Measurements from ENCODE around the gene FMO3.

Gene FMO3

DNA sequence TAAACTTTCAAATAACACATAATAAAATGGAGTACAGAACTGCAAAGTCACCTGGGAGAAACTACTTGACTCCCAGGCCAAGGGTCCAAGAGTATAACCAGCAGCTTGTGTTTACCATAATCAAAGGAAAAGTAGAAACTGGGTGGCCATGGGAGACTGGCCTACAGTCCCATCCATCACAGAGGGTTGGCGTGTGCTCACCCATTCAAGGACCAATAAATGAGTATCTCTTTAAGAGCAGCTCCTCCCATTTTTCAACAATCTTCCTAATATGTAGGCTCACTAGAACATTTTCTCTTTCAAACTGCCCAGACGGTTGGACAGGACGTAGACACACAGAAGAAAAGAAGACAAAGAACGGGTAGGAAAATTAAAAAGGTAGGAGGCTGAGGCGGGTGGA is at the start of gene FMO3:
Gene FMO3 (plus strand): TSS at position 302 of the 400 bp plus-strand sequence. CDS start 1,754 bp downstream, outside the sequence.
- no peak for ATAC-seq

DNA sequence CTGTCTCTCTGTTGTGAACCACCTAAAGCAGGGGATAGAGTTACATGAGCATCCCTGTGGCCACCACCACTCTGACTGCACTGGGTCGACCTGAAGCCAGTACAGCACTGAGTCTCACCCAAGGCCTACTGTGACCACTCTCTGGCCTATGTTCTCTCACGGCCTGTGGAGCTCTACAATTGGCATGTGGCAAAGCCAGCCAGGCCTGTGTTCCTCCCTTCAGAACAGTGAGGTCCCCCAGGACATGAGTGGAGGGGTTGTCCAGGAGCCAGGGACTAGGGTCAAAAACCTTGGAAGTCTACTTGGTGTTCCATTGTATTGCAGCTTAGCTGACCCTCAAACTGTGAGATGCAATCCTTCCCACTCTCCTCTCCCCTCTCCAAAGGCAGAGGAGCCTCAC is 42.7 kb upstream of the FMO3 start:
- no peak for ATAC-seq

DNA sequence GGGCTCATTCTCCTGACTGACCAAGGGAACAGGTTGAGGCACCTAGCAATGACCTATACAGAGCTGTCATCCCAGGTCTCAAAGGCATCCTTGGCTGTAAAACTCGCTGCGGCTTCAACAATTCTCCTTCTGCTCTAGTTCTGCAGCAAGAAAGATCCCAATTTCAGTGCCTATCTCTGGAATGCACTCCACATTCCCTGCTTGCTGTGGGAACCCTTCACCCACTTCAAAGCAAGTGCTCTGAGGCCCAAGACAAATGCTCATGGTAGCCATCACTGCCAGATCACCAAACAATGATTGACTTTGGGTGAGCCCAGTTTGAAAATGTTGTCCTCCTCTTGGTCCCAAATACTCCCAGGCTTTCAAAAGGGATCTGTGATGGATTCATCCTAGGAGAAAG is 37.7 kb upstream of the FMO3 start:
- ATAC-seq = no peak

DNA sequence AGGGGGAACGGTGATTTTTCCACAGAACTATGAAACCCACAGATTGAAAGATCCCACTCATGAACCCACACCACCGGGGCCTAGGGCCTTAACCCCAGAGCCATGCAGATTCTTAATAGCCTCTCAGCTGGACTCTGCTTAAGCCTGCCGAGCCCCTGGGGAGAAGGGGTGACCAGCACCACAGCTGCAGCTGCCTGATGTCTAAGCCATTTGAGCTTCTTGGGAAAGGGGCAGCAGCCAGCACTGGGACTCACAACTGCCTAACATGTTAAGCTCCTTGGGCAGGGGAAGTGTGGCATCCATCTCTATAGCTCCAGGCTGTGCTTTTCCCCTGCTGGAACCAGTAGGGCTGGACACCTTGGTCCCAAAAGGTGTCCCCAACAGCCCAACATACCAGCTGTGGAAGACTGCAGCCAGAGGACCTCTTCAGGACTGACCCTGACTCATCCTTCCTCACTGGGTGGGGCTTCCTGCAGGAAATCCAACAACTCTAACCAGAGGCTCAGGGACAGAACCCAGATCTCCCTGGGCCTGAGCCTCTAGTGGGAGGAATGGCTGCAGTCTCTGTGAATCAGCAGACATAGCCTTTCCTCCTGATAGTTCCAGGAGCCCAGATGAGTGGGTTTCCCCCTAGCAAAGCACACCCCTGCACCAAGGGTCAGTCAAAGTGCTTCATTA is 34.6 kb upstream of the FMO3 start:
- no peak for ATAC-seq

DNA sequence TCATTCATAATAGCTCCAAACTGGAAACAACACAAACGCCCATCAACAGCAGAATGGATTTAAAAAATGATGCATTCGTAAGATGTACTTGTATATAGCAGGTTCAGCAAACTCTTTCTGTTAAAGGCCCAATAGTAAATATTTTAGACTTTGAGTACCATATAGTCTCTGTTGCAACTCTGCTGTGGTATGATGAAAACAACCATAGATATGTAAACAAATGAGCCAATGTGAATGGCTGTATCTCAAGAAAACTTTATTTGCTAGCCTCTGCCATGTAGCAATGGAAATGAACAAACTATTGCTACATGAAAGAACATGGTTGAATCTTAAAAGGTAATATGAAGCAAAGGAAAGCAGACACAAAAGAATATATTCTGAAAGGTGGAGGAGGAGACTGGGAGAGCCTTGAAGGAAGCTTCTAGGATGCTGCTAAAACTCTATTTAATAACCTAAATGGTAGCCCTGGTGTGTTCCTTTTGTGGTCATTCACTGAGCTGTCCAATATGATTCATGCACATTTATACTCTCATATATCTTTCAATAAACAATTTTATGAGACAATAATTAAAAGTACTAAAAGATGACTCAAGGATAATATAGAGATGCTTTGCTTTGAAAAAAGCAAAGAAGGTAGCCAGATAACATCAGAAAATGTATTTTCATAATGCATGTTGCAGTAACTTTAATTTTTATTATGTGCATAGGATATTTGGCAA is 29.1 kb upstream of the FMO3 start:
- no peak for ATAC-seq

DNA sequence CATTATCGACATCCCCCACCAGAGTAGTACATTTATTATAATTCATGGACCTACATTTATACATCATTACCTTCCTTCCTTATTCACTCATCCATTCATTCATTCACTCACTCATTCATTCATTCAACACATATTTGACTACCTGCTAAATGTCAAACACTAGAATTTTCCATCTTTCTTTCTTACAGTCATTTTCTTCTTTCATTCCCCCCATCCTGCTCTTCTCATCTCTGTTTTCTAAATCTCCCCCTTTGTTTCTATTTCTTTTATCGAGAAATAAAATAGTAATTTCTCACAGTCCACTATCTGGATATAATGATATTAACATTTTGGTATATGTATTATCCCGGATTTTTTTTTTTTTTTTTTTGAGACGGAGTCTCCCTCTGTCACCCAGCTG is 27.8 kb upstream of the FMO3 start:
- no peak for ATAC-seq

DNA sequence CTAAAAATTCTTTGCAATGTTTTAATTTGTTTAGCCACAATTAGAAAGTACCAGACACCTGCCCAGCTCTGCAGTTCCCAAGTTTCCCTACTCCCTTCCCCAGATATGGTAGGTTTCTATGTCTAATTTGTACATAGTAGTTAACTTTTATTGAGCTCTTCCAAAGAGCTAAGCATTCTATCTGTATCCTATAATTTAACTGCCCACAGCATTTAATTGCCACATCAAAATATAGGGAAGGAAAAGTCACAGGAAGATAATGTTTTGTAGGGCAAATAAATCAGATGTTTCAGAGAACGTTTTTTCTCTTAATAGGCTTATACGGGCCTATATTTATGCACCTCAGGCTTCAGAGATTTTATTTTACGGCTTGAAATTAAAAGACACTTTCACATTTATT is 15.7 kb upstream of the FMO3 start:
- no peak for ATAC-seq

DNA sequence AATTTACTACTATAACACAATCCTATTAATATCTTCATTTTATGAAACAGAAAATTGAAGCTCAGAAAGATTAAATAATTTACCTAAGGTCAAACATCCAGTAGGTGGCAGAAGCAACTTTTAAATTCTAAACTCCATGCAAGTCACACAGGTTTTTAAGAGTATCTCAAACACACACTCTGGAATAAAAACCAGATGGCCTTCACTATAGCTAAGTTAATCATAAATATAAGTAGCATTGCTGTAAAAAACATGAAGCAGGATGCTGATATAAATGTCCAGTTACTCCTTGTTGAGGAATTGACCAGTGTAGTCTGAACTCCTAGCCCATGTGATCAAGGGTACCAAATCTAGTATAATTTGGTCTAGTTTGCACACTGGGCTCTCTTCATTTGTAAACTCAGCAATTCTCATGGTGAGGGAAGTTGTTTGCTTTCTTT is 9.4 kb upstream of the FMO3 start:
- no peak for ATAC-seq

DNA sequence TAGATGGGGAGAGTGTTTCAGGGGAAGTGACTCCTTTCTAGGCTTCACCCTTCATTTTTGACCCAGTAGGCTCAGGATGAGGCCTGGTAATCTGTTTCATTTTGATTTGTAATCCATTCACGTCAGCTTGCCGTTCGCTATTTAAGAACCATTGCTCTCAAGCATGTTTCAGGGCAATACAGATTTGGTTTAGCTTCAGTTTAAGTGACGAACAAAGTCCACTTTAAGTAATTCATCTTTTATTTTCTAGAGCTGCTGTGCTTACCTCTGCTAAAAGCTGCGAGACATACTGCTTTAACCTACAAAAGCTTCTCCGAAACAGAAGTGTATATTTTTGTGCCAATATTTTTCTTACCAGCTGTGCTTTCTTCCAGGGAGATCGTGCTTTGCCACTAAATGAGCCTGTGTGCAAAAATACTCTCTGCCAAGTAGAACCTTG is 8.9 kb upstream of the FMO3 start:
- no peak for ATAC-seq

DNA sequence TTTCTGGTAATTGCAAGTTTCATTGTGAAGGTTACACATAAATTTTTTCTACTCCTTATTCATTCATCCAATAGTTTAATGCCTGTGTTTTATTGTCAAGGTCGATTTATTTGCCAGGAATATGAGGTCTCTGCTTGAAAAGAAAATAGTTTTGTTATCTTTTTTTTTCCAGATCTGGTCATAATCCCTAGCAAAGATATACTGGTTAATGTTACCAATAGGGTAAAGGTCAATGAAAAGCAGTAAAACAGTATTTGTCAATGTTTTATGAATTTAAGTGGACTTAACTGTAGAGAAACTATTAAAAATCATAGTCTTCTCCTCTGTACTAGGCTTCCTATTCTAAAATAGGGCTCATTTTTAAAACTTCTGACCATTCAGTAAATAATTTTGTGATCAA is 8.1 kb upstream of the FMO3 start:
- ATAC-seq = no peak

DNA sequence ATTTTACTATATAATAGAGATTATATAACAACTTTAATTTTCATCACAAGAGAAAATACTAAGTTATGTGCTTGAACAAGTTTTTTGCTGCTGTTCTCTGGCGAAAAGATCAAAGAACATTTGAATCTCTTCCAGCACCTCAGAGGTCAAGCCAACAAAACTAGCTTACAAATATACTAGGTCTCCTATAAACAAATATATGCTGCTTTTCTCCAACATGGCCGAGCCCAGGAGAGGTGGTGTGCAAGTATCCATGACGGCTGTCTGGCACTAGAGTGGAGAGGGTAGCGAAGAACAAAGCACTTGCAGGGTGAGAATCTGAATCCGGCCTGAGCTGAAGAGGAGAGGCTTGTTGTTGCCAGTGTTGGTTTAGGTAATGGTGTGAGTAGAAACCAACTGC is 7.5 kb upstream of the FMO3 start:
- ATAC-seq = no peak

DNA sequence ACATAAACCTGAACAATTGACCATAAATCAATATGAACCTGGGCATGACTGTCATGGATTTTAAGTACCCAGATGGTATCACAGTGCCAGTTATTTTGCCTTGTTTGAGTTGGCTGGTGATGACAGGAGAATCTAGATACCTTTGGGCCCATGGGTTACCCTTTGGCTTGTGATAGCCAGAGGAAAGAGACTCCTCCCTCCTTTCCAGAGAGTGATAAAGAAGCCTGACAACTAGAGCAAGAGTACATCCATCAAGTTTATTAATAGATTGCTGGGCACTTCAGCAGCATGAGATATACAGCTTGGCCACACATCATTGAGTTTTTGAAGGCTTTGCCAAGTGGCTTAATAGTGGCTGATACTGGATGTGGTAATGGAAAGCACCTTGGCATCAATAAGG is 6.6 kb upstream of the FMO3 start:
- ATAC-seq = no peak

DNA sequence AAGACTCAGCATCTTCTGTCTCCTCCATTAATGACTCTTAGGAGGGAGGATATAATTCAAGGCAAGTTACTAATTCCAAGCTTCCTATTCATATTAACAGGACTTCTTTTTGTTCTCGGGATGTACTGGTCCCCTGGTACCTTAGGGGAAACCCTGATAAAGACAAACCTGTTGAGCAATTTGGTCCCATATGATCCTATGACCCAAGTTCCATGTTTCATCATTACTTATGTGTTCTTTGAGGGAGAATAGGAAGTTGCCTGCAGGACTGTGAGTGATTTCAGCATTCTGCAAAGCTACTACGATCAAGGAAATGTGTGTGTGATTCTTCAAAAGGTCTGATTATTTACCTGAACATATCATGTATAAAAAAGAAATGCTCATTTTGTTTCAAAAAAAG is 5.8 kb upstream of the FMO3 start:
- no peak for ATAC-seq

DNA sequence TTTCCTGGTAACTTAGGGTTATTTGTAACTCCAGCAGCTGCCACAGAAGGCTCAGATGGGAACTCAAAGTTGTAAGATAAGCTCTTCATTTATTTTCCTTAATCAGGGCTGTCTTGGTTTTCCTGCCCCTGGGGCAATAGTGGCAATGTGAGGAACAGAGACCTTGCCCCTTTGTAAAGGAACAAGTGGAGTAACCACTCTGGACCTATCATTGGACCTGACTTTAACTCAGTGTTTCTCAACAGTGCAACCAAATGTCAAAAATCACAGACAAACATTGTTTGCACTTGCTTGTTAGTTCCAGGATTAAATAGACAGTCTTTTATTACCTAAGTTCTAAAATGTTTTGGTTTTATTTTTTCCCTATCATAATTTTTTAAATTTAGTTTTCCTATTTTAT is 2.8 kb upstream of the FMO3 start:
- no peak for ATAC-seq

DNA sequence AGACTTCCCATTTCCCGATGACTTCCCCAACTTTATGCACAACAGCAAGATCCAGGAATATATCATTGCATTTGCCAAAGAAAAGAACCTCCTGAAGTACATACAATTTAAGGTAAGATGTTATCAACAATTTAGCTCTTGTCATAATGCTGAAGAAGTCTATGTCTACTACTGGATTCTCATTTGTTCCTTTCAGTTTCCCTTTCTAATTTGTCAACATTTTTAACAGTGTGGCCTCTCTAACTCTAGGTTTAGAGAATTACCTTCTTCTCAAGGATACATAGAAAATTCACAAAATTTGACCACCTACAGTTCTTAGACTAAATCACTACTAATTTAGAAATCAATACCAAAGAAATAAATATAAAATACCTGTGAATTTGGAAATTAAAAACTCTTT is 13.2 kb downstream of the FMO3 start:
- ATAC-seq = no peak

DNA sequence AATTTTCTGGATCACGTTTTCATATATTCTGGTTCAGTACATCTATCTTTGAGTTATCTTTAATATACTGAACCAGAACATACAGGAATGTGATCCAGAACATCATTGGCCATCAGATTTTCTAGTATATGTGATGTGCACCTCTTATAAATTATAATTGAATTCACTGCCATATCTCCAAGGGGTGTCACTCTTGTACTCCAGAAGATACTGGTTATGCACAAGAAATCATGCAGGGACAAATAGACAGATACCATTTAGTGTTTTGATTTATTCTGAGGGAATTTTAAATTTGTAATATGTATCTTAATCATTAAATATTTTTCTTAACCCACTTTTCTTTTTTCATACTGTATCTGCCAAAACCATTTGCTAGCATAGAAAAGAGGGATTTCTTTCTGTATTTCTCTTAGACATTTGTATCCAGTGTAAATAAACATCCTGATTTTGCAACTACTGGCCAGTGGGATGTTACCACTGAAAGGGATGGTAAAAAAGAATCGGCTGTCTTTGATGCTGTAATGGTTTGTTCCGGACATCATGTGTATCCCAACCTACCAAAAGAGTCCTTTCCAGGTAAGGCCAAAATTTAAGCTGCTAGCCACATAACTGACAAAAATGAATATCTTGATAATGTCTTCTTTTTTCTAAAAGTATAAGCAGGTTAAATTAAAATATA is 16.7 kb downstream of the FMO3 start:
- no peak for ATAC-seq

DNA sequence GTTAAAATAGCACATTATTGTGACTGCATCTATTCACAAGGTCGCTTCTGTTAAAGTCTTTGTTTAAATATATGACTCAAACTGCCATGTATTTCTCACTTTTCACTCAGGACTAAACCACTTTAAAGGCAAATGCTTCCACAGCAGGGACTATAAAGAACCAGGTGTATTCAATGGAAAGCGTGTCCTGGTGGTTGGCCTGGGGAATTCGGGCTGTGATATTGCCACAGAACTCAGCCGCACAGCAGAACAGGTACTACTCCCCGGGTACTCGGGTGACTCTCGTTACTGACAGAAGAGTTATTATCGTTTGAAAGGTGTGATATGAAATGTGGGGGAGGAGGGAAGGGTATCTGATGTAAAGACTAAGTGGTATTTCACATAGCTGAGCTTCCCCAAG is 17.3 kb downstream of the FMO3 start:
- no peak for ATAC-seq

DNA sequence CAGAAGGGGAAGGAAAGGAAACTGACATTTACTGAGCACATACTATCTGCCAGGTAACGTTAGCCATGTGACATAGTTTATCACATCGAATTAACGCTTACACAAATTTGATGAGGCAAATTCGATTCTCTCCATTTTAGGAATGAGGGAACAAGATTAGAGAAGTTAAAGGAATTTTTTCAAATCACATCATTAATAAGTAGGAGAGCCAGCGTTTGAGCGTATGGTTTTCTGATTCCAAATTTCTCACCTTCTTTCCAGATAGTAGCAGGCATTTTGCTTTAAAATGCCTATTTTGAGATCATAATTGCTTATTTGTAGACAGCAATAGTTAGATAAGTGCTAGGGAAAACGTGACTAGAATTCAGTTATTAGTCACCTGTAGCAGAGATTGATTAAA is 19.3 kb downstream of the FMO3 start:
- ATAC-seq = no peak

DNA sequence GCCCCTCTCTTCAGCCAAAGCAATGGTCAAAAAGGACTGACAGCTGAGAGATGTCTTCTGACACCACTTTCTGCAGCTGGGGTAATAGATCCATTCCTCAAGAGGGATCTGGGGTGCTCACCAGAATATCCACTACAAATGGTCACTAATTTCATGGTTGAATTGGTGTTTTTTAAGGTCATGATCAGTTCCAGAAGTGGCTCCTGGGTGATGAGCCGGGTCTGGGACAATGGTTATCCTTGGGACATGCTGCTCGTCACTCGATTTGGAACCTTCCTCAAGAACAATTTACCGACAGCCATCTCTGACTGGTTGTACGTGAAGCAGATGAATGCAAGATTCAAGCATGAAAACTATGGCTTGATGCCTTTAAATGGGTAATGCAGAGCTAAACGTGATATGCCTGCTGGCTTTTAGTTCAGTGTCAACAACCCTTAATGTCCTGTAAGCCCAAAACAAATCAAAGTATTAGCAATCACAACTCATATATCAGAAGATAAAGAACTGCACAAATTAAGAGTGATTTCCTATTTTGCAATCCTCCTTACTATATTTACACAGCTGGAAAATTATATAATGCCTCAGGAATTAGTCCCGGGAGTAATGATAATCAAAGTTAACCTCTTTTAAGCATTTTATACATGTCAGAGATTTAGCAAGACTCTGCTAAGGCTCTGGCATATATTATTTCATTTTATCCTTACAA is 20.1 kb downstream of the FMO3 start:
- no peak for ATAC-seq

DNA sequence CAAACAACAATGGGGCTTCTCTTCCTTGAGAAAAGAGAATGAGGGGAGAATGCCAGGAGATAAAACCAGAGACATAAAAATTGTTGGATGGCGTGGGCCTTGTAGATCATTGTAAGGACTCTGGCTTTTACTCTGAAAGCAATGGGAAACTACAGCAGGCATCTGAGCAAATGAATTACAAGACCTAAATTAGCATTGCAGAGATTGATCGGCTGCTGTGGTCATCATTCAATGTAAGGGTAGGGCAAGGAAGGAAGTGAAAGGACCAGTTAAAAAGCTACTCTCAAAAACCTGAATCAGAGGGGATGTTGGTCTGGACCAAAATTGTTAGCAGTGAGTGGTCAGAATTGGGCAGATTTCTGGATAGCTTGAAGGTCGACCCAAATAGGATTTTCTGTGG is 21.4 kb downstream of the FMO3 start:
- ATAC-seq = no peak

DNA sequence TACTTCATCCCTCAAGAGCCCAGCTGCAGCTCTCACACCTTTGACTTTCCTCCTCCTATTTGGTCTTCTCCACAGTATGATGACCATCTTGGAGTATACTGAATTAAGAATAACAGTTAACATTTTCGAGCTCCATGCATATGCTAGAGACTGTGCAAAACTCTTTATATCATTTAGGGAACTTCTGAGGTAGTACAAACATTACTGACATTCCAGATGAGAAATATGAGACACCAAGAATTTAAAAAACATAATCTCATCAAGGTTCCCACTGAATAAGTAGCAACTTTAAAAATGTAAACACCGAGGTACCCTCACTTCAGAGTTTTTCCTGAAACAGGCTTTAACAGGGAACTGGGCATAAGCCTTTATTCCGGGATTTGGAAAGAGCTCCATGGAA is 22.7 kb downstream of the FMO3 start:
- no peak for ATAC-seq

DNA sequence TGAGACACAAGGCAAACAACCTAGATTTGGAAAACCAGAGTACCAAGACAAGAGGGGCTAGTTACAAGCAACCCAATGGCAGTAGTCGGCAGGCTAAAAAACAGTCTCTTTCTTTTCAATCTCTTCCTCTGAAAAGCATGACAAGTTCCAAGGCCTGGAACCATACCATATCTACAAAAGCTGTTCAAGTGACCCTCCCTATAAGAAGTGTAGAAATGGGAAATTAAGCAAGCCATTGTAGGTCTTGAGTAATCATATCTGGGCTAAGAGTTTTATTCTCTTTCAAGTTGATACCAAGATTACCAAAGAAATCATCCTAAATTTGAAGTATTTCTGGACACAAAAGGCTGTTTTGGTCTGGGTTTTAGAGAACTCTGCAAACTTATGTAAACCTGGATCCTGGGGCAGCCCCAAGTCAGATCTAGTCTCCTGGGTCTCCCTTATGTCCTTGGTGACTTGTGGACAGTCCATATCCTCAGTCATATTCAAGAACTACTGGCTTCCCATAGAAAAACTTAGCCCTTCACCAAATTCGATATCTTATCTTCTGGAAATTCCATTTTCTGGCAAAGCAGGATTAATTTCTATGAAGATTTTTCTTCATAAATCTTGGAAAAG is 24.7 kb downstream of the FMO3 start:
- ATAC-seq = no peak

DNA sequence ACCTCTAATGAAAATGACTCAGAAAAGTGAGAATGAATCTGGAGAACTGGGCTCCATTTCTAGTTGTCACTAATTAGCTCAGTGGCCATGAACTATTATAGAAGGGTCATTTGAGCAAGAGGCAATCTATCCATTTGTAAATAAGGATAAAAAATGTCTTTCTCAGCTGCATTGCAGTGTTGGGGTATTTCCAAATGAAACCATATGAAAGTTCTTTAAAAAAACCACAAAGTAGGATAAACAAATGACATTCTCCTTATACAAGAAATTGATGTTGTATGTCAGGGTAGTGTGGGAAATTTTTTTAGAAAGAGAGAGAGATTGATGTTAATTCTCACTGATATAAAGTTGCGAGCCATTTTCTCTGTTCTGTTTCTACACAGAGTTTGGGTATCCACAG is 26.0 kb downstream of the FMO3 start:
- no peak for ATAC-seq
